SW480 (cell line): ENCODE measurements around the gene OR2W3.
A peak's percentile ranks its signal among the peaks of the same experiment; 100 is the strongest.

ENCODE experiments used
- DNase-seq: peaks from one replicate; pipeline ENCODE4 v3.0.0-alpha.2; 2016; ENCODE audit warnings: low spot score

Gene OR2W3

GRCh38 chr1:247895163-247895637 lies at the start of gene OR2W3:
OR2W3 (plus strand) TSS chr1:247895587; CDS start chr1:247895587, 0 bp downstream.
- no peak for DNase-seq

- no peak for DNase-seq
Observed at GRCh38 chr1:247845693-247846017, 49.7 kb upstream of the OR2W3 start.

- no peak for DNase-seq
Observed at GRCh38 chr1:247848346-247848745, 47.0 kb upstream of the OR2W3 start.

GRCh38 chr1:247849616-247850015 lies 45.8 kb upstream of the OR2W3 start:
- no peak for DNase-seq

GRCh38 chr1:247854899-247855545 lies 40.4 kb upstream of the OR2W3 start:
- no peak for DNase-seq

- DNase-seq: no peak
Observed at GRCh38 chr1:247855911-247856310, 39.5 kb upstream of the OR2W3 start.

- DNase-seq: peak; percentile 85
Observed at GRCh38 chr1:247857069-247857984, 38.1 kb upstream of the OR2W3 start, which contains the start of gene TRIM58. TRIM58 (plus strand) TSS chr1:247857187; CDS start chr1:247857247, 60 bp downstream.

GRCh38 chr1:247857985-247858619 lies 37.3 kb upstream of the OR2W3 start:
- DNase-seq: peak; percentile 2

GRCh38 chr1:247862756-247863155 lies 32.6 kb upstream of the OR2W3 start:
- DNase-seq: no peak

- DNase-seq: no peak
Observed at GRCh38 chr1:247864644-247865043, 30.7 kb upstream of the OR2W3 start.

- no peak for DNase-seq
Observed at GRCh38 chr1:247865416-247865815, 30.0 kb upstream of the OR2W3 start.

GRCh38 chr1:247883346-247883745 lies 12.0 kb upstream of the OR2W3 start:
- no peak for DNase-seq

- DNase-seq: peak; percentile 5
Observed at GRCh38 chr1:247884797-247885413, 10.5 kb upstream of the OR2W3 start.

- no peak for DNase-seq
Observed at GRCh38 chr1:247895976-247896375, 589 bp downstream of the OR2W3 start.

- DNase-seq: no peak
Observed at GRCh38 chr1:247904122-247904521, 8.7 kb downstream of the OR2W3 start.

- DNase-seq: no peak
Observed at GRCh38 chr1:247905181-247905580, 9.8 kb downstream of the OR2W3 start.

- no peak for DNase-seq
Observed at GRCh38 chr1:247905910-247906503, 10.6 kb downstream of the OR2W3 start.

- DNase-seq: peak; percentile 91
Observed at GRCh38 chr1:247906504-247907047, 11.2 kb downstream of the OR2W3 start.

- DNase-seq: no peak
Observed at GRCh38 chr1:247908766-247909165, 13.4 kb downstream of the OR2W3 start.

GRCh38 chr1:247913786-247914185 lies 18.4 kb downstream of the OR2W3 start:
- DNase-seq: no peak

GRCh38 chr1:247914941-247915662 lies 19.7 kb downstream of the OR2W3 start:
- DNase-seq: no peak
